LHCN-M2 (cell line): ENCODE results near the gene VEZT. TPM values are rescaled to one million over a fixed set of nuclear protein-coding genes. Genes with fewer than 3 reads are reported as not detected.
"Not testable (repeated sequence)": the region's sequence is repeated elsewhere in the genome, so short reads cannot be mapped to it uniquely, and the experiment has no call there.

Experiments
- DNase-seq: peaks from one replicate; pipeline ENCODE4 v3.0.0-alpha.2; 2012; ENCODE audit warnings: low read depth
- total RNA-seq: library from RNA; depleted of rRNA; stranded (reverse); fragments of >200 nt; gene quantifications from 2 replicates; pipeline ENCODE4 v1.2.3, GENCODE V29; 2014

Gene VEZT
- total RNA-seq, 1 experiment from 2014 or later = 33.2 TPM

DNA sequence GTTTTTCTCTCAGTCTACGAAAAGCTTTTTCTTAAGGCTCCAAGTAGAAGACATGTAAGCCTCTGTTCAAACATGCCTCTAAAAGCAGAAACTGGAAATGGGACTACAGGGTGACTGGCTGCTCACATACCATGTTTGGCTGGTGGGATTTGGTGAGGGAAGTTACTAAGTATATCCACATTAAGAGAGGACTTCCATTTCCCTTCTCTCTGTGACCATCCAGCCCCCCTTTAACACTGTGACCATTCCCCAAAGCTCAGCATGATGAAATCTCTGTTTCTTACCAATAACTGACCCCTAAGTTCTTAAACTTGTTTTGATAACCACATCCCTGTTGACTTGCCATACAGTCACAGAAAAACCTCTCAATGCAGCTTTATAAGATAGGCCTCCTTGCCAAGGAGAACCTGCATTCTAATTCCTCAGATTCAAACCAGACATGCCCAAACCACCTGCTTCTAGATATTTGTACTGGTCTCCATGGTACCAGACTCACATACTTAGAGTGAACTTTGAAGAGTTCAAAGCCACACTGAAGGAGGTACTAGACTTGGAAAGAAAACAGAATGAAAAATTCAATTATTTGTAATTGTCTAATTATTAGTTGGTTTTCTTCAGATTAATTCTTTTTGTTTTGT lies 102.2 kb downstream of the VEZT start:
- DNase-seq = peak; percentile 32

DNA sequence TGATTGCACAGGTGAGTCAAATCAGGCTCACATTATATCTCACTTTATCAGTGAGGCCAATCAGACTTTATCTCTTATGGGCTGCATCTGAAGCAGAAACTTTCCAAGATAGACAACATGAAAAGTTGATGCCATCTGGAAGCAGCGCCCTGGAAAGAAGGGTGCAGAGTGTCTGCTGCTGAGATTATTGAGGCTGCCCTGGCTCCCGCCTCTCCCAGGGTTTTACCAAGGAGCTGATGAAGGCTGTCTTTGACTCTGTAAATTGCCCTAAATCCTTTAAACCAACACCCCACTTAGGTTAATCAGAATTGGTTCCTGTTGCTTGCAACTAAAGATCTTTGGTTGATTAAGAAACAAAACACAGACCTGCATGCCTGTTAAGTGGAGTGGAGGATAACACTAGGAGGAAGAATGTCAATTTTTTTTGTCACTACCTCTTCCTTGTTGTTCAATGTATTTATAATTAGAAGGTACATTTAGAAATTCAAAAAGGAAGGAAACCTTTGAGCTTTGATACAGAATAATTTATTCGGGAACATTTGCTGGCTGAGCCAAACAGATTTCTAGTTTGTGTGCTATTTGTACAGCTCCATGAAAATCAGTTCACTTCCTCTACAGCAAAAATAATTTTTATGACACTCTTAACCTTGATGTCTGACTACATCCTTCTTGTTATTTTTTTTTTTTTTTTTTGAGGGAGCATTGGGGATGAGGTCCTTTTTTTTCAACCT lies 104.1 kb downstream of the VEZT start:
- DNase-seq = no peak

DNA sequence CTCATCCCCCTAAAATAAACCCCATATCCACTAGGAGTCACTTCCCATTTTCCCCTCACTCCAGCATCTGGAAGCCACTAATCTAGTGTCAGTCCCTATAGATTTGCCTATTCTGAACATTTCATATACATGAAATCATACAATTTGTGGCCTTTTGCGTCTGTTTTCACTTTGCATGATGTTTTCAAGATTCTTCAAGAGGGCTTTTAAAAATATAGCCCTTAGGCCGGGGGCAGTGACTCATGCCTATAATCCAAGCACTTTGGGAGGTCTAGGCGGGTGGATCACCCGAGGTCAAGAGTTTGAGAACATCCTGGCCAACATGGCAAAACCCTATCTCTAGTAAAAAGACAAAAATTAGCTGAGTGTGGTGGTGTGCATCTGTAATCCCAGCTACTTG lies 104.7 kb downstream of the VEZT start:
- peak; percentile 54 for DNase-seq

DNA sequence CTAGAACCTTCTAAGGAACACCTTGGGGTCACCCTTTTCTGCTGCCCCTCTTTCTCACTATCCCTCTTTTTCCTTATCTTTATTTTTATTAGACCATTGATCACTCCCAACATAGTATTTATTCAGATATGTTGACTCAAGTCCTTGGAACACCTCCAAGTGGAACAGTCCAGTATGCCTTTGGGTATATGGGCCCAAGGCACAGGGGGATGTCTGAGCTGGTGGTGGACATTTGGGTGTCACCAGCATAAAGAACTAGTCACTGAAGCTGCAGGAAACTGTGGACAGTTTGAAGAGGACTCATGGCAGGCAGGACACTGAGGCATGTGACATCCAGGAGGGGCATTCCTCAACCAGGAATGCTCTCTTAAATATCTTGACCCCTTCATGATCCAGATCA lies 105.6 kb downstream of the VEZT start:
- DNase-seq = no peak

DNA sequence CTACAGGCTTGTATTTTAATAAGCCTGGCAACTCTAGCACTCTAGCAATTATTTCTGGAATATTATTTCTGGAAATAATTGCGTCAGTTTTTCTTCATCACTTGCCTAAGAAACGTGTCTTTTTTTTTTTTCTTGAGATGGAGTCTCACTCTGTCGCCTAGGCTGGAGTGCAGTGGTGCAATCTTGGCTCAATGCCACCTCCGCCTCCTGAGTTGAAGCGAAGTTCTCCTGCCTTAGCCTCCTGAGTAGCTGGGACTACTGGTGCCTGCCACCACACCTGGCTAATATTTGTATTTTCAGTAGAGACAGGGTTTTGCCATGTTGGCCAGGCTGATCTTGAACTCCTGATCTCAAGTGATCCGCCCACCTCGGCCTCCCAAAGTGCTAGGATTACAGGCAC lies 106.6 kb downstream of the VEZT start:
- not testable (repeated sequence) for DNase-seq

DNA sequence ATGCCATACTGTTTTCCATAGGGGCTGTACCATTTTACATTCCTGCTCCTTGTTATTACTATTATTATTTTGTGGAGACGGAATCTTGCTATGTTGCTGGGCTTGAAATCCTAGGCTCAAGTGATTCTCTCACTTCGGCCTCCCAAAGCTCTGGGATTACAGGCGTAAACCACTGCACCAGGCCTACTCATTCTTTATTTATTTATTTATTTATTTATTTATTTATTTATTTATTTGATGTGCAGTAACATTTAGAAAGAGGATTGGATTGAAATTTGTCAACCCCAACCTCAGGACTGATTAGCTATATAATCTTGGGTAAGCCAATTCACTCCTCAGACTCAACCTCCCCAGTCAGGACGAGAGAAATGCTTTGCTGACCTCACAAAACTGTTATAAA lies 107.9 kb downstream of the VEZT start:
- DNase-seq = no peak

DNA sequence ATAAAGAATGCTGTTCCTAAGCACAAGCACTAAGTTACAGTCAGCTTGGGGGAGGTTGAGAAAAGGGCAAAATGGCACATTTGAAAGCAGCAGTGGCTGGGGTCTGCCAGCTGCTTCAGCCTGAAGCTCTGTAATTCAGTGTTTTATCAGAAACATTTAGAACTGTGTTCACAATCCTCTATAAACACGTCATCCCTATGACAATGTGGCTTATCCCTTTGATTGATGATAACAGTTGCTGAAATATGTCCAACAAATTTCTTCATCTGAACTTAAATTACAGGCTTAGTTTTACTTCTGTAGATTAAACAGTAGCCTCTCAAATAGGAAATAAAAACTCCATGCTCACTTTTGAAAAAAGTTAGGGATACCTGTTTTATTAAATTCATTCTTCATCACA lies 108.8 kb downstream of the VEZT start:
- peak; percentile 92 for DNase-seq

DNA sequence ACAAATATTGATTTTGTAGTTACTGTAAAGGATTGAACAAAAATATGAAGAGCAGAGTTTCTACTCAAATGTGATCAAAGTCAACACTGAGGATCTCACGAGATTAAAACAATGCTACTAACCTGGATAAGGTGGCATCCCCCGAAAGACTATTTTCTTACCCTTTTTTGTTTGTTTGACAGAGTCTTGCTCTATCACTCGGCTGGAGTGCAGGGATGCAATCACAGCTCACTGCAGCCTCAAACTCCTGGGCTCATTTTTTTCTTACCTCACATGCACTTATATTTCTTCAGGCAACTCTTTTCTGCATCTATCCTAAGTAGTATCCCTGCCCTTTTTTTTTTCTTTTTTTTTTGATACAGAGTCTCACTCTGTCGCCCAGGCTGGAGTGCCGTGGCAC lies 109.2 kb downstream of the VEZT start:
- no peak for DNase-seq

DNA sequence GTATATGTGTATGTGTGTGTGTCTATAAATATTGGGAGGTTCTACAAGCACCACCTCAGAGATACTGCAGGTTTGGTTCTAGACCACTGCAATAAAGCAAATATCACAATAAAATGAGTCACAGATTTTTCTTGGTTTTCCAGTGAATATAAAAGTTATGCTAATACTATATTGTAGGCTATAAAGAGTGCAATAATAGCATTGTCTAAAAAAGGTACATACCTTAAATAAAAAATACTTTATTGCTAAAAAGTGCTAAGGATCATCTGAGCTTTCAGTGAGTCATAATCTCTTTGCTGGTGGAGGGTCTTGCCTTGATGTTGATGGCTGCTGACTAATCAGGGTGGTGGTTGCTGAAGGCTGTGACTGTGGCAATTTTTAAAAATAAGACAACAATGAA lies 111.1 kb downstream of the VEZT start:
- DNase-seq = no peak

DNA sequence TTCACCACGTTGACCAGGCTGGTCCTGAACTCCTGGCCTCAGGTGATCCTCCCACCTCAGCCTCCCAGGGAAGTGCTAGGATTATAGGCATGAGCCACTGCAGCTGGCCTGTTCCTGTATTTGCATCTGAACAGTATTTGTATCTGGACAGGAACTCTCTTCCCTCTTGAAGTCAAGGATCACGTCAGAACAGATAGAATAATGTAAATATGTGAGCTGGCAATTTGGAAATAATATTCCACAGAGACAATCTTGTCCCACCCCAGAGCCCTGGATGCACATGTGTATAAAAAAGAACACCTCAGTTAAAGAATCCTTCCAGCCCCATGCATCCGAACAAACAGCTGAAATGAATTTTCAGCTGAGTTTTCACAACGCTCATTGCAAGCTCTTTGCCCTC lies 118.3 kb downstream of the VEZT start:
- no peak for DNase-seq

DNA sequence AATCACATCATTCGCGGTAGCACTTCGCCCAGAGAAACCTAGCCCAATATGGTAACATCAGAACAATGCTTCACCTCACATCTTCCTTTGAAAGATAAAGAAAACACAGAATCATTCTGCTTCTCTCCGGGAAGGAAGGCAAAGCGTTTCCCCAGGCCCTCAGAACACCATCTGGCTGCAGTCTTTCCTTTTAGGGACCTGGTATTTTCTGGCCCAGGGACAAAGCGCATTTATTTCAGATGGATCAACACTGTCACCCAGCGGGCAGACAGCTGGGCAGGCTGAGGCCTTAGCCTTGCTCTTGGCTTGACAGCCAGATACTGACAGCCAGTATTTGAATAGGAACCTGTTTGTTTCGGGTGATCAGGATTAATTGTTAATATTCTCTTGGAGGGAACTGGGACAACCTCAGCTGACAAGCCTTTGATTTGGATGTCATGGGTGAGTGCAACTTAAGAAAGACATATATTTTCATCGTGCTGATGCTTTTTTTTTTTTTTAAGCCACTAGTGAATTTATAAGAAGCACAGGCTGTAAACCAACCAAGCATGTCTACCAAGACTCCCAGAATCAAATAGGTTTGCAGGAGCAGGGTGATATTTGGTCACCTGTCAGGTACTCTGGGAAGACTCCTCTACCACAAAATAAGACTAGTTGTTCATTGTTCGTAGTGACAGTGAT lies 118.9 kb downstream of the VEZT start:
- DNase-seq = peak; percentile 80

DNA sequence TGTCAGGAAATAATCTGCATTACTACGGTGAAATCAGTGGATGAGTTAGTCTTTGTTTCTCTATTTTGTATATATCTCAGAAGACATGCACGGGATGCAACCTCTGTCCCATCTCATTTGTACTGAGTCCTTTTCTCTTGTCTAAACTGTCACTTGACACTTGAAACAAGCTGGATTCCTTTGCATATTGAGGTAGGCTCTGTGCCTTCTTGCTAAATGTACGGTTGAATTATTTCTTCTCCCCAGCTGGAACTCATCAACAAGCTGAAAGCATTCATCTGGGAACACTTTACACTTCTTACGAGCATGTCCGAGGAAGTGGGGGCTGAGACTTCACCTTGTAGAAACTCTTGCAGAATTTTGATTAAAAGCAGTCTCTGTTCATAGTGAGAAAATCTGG lies 119.5 kb downstream of the VEZT start:
- DNase-seq = no peak

DNA sequence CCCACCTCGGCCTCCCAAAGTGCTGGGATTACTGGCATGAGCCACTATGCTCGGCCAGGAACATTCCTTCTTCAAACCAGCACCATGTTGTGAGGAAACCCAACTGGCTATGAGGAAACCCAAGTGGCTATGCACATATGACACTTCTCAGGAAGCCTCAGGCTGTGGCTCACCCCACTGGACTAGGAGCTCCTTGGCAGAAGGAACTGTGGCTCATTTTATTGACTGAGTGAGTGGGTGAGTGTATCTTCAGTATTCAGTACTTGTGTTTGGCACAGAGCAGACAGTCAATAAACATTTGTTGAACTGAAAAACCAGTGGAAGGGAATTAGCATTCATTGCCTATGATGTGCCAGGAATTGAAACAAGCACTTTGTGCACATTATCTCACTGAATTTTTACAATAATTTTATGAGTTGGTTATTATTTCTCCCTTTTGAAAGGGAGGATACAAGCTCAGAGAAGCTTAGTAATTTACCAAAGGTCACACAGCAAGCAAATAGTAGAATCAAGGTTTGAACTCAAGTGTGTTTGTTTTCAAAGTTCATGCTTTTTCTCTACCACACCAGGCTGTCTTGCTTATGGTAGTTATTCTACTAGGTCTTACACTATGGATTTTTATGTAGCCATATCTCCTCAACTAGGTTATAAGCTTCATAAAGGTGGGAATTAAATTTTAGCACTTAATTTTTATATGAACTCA lies 121.6 kb downstream of the VEZT start:
- DNase-seq = no peak

DNA sequence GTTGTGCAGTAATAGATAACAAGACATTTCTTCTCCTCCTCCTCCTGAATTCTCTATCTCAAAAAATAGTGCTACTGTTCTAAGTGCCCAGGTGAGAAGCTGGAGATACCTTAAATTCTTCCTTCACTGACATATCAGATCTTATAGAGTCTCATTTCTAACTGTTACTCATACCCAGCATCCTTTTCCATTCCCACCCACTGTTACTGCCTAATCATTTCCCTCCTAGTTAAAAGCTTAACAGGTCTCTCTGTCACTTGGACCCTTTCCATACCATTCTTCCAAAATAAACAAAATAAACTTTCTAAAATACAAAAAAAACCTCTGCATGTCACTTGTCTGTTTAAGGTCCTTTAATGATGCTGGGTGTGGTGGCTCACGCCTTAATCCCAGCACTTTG lies 124.4 kb downstream of the VEZT start:
- no peak for DNase-seq

DNA sequence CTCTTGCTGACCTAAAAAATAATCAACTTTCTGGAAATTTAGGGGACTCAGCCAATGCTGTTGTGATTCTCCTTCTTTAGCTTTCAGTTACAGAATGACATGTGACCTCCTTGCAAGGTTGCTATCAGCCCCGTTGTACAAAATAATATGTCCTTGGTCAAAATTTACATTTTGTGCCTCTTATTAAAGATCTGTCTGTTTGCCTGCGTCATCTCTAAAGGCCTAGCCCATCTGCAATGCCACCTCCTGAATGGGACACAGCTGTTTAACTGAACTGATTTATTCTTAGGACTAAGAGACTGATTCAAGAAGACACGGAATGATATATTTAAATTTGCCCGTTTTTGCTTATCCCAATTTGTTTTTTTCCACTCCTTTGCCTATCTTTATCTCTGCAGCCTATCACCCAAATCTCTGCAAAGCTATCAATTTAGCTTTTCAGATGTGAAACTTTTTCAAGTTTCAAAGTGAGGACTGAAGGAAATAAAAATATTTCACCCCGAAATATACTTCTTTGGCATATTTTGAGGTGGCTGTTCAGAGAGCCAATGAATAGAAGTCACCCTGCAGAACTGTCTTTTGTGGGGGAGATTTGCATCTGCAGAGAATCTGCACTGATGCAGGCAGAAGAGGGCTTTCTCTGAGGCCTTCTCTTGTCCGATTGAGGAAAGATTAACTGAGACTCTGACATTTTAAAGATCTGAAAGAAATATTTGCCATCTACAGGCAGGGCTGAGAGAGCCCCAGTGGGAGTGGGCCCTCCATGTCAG lies 126.0 kb downstream of the VEZT start:
- DNase-seq = no peak

DNA sequence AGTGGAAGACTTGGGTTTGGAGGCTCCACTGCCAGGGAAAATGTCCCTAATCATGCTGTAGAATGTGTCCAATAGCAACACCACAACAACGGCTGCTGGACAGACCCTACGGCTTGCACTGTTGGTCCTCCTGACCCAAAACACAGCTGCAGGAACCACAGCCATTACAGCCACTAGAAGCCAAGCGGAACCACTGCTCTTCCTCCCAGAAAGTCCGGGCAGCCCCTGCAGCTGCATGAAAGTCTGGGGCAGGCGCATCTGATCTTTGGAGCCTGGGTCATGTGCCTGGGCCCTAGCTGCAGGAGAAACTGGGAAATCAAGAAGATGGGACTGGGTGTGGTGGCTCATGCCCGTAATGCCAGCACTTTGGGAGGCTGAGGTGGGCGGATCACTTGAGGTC lies 131.7 kb downstream of the VEZT start:
- DNase-seq = no peak

DNA sequence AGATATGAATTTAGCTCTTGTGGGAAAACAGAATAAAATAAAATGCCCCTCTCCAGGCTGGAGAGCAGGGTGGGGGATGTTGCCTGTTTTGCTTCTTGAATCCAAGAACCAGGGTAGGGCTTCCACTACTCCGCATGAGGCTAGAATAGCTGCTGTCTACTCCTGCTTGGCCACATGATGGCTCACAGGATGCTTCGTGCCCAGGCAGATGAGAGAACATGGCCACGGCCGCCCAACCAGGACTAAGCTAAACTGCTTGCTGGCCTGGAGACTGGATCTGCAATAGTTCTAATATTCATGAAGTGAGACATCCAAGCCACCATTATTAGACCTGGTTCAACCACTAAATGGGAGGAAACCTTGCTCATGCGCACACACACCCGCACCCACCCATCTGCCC lies 134.1 kb downstream of the VEZT start:
- DNase-seq = no peak
